GM21723 (cell line): Measurements from ENCODE around the gene GRK1.
A peak's percentile ranks its signal among the peaks of the same experiment; 100 is the strongest.

Experiments
- ATAC-seq: cut with Tn5 transposase; IDR thresholded peaks from one replicate; pipeline ENCODE4 v1.9.1; 2021; ENCODE audit warnings: mild to moderate bottlenecking, moderate library complexity; ENCODE audit not compliant: unreplicated experiment

GRK1 gene

GRCh38 chr13:113756441-113757097 lies 89.5 kb downstream of the GRK1 start:
- ATAC-seq, result no peak

GRCh38 chr13:113758651-113759524 lies 91.9 kb downstream of the GRK1 start, which contains the start of gene TMEM255B:
Gene TMEM255B (plus strand): TSS chr13:113759226. CDS start chr13:113759270, 44 bp downstream.
- ATAC-seq, result peak; percentile 90

DNA sequence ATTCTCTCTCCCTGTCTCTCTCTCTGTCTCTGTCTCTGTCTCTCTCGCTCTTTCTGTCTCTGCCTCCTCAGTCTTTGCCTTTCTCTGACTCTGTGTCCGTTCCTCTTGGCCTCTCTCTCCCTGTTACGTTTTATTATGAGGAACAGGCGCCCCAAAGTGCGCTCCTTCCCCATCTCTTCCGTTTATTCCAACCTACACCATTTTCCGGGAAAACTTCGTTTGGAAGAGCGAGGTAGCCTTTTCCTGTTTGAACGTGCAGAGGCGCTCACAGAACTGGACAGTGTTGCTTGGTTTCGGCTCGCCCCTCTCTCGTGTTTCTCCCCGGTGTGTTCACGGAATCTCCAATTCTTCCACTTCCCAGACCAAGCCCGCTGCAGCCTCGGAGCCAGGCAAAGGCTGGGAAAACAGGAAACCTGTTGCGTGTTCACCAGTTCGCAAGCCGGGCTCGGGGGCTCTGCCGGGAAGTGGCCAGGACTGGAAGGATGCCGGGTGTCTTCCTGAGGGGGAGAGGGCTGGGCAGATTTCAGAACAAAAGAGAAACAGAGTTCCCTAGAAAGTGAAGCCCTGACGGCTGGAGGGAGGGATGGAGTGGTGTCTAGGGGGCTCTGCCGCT lies 92.6 kb downstream of the GRK1 start:
- no peak for ATAC-seq

DNA sequence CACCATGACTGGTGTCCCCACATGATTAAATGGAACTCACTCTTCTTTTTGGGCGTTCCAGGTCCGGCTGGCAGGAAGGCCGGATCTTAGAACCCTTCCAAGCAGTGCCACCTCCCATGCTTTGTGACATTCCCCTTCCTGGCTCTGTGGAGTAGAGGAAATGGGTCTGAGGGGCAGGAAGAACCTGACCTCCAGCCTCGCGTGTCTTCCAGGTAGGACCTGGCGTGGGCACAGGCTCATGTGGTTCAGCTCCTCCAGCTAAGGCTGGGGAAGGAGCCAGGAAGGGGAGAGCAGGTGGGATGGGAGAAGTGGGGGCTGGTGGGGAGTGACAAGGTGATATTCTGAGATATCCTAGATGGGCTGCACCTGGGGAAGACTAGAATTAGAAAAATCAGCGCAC lies 94.1 kb downstream of the GRK1 start:
- ATAC-seq, result no peak

- ATAC-seq, result no peak
These were observed 95.1 kb downstream of the GRK1 start for GRCh38 chr13:113762075-113762474.

GRCh38 chr13:113762538-113762937 lies 95.5 kb downstream of the GRK1 start:
- ATAC-seq, result no peak

GRCh38 chr13:113763254-113763653 lies 96.2 kb downstream of the GRK1 start:
- no peak for ATAC-seq

GRCh38 chr13:113763961-113764792 lies 97.2 kb downstream of the GRK1 start:
- ATAC-seq, result no peak

DNA sequence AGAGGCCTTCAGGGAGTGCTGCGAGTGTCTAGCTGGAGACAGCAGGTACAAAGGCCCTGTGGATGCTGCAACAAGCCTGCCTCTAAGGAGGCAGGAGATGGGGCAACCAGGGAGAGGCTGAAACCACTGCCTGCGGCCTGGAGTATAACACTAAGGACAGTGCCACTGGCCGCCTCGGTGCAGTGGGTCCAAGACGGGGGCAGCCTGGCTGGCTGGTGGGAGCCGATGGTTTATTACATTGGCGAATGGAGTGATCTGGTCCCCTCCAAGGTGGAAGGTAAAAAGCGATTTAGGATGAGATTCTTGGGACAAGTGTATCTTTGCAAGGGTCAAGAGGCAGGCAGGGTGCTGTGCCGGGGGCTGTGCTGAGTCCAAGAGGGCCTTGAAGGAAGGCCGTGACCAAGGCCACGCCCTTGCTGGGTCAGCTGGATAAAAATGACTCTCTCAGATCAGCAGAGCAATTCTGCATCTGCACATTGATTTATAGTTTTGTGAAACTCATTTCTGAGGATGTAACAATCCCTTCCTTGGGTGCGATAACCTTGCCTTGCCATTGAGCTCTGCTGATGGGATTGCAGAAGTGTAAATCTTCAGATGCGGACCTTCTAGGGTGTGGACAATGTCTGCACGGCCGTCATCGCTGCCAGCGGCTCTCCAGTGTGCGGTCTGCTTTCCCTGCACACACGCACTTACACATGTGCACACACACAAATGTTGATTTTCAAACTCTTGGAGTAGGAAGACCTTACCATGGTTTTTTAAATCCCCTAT lies 98.0 kb downstream of the GRK1 start:
- no peak for ATAC-seq

DNA sequence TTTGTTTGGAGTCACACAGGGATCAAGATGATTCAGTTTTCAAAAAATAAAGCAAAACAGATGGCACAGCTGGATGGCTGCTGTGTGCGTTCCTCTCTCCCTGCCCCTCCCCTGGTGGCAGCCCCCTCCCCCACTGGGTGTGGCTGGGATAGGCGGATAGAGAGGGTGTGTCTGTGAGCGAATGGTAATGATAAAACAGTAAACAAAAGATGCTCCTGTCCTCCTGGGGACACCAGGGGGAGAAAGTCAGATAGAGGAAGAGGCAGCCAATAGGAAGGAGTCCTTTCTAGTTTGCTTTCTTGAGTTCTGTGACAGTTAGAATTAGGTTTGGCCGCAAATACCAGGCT lies 98.5 kb downstream of the GRK1 start:
- ATAC-seq, result no peak

GRCh38 chr13:113766035-113766800 lies 99.2 kb downstream of the GRK1 start:
- no peak for ATAC-seq

DNA sequence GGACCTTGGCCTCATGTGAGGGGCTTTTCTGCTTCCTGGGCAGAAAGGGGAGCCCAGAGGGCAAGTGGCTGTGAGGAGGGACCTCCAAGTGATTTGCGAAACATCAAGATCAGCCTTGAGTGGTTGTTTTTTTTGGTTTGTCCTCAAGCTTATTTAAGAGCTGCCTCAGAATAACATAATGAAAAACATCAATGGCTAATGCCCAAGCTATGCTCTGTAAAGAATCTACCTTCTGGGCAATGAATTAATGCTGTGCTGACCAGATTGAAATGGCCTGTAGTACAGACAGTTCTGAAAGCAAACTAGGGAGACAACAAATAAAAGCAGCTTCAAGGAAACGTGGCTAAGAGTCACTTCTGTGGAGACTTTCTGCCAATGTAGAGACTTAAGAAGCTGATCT lies 100.3 kb downstream of the GRK1 start:
- no peak for ATAC-seq

DNA sequence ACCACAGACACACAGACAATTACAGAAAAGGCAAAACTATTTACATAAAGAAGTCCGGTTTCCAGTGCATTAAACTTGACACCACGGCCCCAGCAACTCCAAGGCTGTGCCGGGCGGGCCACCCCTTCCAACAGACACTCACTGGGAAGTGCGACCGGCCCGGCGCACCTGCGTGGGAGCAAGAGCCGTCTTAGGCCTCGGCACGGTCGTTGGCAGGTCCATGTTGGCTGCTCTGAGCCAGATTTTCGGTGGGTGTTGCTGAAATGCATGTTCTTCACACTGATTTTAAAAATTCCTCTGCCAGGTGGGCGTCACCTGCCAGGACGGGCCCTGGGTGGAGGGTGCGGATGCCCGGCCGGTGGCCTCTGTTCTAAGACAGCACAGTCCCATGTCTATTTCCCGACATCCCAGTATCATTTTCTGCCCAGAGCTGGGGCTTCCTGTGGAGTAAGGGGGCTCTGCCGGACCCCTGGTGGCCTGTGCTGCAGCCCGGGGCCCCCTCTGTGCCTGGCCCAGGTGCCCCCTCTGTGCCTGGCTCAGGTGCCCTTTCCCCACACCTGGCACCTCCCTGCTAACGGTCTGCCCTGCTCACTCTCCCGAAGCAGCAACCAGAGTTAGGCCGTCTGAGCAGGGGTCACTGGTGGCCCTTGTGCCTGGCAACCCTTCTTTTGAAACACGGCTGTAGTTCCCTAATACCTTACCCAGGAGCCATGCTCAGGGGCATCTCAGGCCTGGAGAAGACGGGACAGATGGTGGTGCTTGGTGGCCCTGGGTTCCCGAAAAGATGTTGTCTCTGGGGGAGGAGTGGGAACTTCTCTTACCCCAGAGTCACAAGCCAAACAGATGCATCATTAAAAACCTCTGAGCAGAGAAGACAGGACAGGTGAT lies 101.2 kb downstream of the GRK1 start:
- no peak for ATAC-seq

DNA sequence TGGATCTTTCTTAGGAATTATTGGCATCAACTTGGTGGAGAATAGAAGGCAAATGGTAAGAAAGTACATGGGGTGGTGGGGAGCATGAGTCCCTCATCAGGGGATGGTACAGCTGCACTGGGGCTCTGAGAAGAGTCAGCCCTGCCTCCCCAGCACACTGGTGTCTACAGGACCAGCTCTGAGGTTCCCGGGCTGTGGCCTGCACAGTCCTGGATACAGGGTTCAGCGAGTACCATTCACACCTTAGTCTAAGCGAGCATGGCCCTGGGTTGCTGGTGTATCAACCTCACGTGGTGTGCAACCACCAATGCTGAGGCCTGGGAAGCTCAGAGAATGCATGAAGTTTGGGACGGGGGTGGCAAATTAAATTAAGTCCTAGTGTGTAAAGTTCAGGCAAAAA lies 102.1 kb downstream of the GRK1 start:
- ATAC-seq, result no peak

GRCh38 chr13:113769881-113770280 lies 102.9 kb downstream of the GRK1 start:
- ATAC-seq, result no peak

DNA sequence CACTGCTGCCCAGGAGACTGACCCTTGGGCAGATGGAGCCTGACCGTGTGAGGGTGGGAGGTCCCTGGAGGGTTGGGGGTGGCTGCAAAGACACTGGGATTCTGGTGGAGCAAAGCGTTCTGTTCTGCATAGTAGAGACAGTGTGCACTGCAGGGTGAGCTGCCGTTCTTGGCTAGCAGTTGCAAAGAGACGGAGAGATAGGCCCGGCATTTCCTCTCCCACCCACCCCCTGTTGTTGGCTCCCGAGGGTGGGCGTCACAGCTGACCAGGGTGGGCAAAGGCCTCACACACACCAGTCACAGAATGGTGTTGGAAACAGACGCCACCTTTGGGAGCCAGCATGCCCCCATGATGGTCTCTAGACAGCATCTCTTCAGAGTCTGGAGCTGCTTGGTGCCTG lies 103.4 kb downstream of the GRK1 start:
- no peak for ATAC-seq

DNA sequence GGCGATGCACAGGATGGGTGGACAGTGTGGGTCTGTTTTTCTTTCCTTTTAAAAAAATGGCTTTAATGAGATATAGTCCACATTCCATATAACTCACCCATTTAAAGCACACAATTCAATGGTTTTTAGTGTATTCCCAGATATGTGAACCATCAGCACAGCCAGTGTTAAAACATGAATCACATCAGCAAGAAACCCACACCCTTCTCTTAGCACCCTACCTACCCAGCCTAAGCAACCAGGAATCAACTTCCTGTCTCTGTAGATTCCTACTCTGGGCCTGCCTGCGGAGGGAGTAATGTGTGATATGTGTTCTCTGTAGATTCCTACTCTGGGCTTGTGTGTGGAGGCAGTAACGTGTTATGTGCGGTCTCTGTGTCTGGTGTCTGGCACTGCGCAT lies 103.9 kb downstream of the GRK1 start:
- no peak for ATAC-seq

DNA sequence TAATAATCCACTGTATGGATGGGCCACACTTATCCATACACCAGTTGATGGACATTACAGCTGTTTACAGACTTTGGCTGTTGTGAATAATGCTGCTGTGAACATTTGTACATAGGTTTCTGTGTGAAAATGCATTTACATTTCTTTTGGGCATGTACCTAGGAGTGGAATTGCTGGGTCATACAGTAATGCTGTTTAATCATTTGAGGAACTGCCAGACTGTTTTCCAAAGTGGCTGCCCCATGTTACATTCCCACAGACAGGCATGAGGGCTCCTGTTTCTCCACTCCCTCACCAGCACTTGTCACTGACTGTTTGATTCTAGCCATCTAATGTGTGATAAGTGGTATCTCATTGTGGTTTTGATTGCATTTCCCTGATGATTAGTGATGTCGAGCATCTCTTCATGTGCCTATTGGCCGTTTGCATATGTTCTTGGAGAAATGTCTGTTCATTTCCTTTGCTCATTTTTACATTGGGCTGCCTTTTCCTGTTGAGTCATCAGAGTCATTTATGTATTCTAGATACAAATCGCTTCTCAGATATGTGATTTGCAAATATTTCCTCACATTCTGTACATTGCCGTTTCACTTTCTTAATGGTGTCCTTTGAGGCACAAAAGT lies 104.8 kb downstream of the GRK1 start:
- ATAC-seq, result no peak
